Chondrocyte (in vitro differentiated cells): ENCODE results near the gene URB1. TPM values are rescaled to one million over a fixed set of nuclear protein-coding genes. Genes with fewer than 3 reads are reported as not detected.

Experiments
- DNase-seq: peaks from one replicate; pipeline ENCODE4 v3.0.0; 2021; ENCODE audit warnings: mixed read lengths, low spot score
- H3K27ac Mint-ChIP-seq: one replicate; pipeline ENCODE4 v1.8.0; 2021; ENCODE audit warnings: mild to moderate bottlenecking, moderate library complexity, mixed read lengths; ENCODE audit not compliant: unreplicated experiment
- H3K27me3 Mint-ChIP-seq: 2 replicates; pipeline ENCODE4 v1.8.0; 2021; ENCODE audit warnings: low read depth, mixed read lengths
- H3K36me3 Mint-ChIP-seq: 2 replicates; pipeline ENCODE4 v1.8.0; 2021; ENCODE audit warnings: low read depth, mixed read lengths
- H3K4me1 Mint-ChIP-seq: 2 replicates; pipeline ENCODE4 v1.8.0; 2021; ENCODE audit warnings: low read depth, mild to moderate bottlenecking, mixed read lengths
- H3K4me3 Mint-ChIP-seq: one replicate; pipeline ENCODE4 v1.8.0; 2021; ENCODE audit warnings: mild to moderate bottlenecking, moderate library complexity, mixed read lengths; ENCODE audit not compliant: unreplicated experiment
- H3K9me3 Mint-ChIP-seq: 2 replicates; pipeline ENCODE4 v1.8.0; 2021; ENCODE audit warnings: low read depth, mixed read lengths
- total RNA-seq: library from RNA; stranded (reverse); gene quantifications from 3 replicates; pipeline ENCODE4 v1.2.1, GENCODE V29; 2021
- TF ChIP-seq, protein P1 (sequence below): fragments of 200-600 bp; sonication (generic); IDR thresholded peaks from 2 replicates; pipeline ENCODE4 v1.5.0; 2021; ENCODE audit warnings: antibody characterized with exemption, mild to moderate bottlenecking, moderate library complexity

Gene URB1
- total RNA-seq, 1 donor from 2014 or later, result 15.1 TPM

DNA sequence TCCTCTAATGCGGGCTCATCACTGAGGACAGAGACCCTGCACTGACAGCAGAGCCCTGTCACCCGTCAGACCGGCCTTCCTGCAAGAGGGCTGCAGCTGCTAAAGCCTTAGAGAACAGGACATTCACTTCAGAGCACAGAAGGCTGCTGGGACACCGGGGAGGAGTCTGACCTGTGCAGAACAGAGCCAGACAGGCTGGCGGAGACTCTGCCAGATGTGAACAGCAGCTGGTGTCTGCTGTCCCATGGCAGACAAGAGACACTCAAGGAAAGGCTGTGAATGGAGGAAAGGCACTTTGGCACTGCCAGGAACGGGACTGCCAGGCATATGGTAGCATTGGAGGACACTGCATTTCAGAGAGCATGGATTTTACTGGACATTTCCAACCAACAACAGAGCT is 72.8 kb downstream of the URB1 start:
- H3K9me3 Mint-ChIP-seq, result no peaks in the 10 kb centered on the region
- H3K27me3 Mint-ChIP-seq, result no peaks in the 10 kb centered on the region
- TF ChIP-seq, protein P1, sequence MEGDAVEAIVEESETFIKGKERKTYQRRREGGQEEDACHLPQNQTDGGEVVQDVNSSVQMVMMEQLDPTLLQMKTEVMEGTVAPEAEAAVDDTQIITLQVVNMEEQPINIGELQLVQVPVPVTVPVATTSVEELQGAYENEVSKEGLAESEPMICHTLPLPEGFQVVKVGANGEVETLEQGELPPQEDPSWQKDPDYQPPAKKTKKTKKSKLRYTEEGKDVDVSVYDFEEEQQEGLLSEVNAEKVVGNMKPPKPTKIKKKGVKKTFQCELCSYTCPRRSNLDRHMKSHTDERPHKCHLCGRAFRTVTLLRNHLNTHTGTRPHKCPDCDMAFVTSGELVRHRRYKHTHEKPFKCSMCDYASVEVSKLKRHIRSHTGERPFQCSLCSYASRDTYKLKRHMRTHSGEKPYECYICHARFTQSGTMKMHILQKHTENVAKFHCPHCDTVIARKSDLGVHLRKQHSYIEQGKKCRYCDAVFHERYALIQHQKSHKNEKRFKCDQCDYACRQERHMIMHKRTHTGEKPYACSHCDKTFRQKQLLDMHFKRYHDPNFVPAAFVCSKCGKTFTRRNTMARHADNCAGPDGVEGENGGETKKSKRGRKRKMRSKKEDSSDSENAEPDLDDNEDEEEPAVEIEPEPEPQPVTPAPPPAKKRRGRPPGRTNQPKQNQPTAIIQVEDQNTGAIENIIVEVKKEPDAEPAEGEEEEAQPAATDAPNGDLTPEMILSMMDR, result no peak
- DNase-seq, result no peak
- H3K27ac Mint-ChIP-seq, result no peak overlapping the region
- peaks cover 44% of the 10 kb centered on the region for H3K36me3 Mint-ChIP-seq
- no peak overlapping the region for H3K4me3 Mint-ChIP-seq
- H3K4me1 Mint-ChIP-seq, result no peaks in the 10 kb centered on the region

DNA sequence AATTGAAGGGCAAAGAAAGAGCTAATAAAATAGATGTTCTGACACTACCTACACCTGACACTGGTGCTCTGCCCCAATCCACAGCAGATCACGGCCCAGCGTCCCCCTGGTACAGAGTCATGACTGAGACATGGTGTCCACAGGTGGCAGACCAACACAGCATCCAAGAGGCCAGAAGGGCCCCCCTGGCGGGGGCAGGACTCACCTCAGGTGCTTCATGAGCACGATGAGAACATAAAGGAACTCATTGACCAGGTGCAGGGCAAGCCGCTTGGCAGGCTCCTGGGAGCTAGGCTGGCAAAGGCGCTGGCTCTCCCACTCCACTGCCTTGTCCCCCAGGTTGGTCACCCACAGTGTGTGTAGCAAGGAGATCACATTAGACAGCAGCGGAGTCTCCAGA is 73.8 kb downstream of the URB1 start:
- Mint-ChIP-seq H3K4me3 (no peak overlapping the region), H3K27me3 (no peaks in the 10 kb centered on the region), H3K27ac (no peak overlapping the region), H3K9me3 (no peaks in the 10 kb centered on the region), H3K4me1 (no peaks in the 10 kb centered on the region), H3K36me3 (peaks cover 36% of the 10 kb centered on the region)
- DNase-seq, result no peak
- TF ChIP-seq, protein P1, result no peak

GRCh38 chr21:32317726-32318125 is 75.1 kb downstream of the URB1 start:
- peaks cover 30% of the 10 kb centered on the region for H3K36me3 Mint-ChIP-seq
- H3K27ac Mint-ChIP-seq, result no peak overlapping the region
- TF ChIP-seq, protein P1, result no peak
- H3K4me3 Mint-ChIP-seq, result no peak overlapping the region
- H3K27me3 Mint-ChIP-seq, result no peaks in the 10 kb centered on the region
- no peaks in the 10 kb centered on the region for H3K9me3 Mint-ChIP-seq
- no peaks in the 10 kb centered on the region for H3K4me1 Mint-ChIP-seq
- no peak for DNase-seq

GRCh38 chr21:32316361-32317215 is 76.2 kb downstream of the URB1 start:
- no peak for DNase-seq
- TF ChIP-seq, protein P1, result no peak
- Mint-ChIP-seq H3K27ac (no peak overlapping the region), H3K27me3 (no peaks in the 10 kb centered on the region), H3K9me3 (no peaks in the 10 kb centered on the region), H3K4me1 (no peaks in the 10 kb centered on the region), H3K4me3 (no peak overlapping the region), H3K36me3 (peaks cover 27% of the 10 kb centered on the region)

DNA sequence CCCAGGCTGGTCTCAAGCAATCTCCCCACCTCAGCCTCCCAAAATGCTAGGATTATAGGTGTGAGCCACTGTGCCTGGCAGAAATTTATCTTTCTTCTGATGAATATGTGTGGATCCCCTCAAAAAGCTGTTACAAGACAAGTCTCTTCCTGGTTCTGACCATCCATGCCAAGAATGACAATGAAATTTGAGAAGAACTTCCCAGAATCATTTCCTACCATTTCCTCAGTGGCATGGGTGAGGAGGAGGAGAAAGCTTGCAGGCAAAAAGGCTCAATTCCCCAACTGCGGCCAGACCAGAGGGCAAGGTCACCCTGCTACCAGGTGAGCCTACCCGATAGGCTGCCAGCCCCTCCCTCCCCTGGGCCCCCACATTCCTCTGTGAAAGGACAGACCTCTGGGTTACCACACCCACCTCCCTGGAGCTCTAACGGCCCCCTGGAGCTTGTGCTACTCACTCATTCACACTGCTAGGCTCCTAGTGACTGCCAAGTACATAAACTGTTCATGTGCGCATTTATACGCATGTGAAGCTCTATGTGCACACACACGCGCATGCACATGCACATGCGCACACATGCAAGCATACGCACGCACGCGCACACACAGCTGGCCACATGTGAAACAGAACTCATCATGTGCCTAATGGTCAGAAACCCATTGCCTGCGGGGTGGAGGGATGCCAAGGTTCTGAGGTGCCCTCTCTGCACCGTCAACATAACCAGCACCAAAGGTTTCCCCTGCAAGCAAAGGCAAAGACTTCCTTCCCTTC is 77.1 kb downstream of the URB1 start:
- DNase-seq, result no peak
- H3K9me3 Mint-ChIP-seq, result no peaks in the 10 kb centered on the region
- H3K4me1 Mint-ChIP-seq, result no peaks in the 10 kb centered on the region
- no peak overlapping the region for H3K4me3 Mint-ChIP-seq
- no peak overlapping the region for H3K27ac Mint-ChIP-seq
- no peaks in the 10 kb centered on the region for H3K27me3 Mint-ChIP-seq
- TF ChIP-seq, protein P1, result no peak
- H3K36me3 Mint-ChIP-seq, result peaks cover 28% of the 10 kb centered on the region
